Stimulated activated CD4-positive, alpha-beta T cell treated with anti-CD3 and anti-CD28 coated beads, Interleukin-15, amount 100 ng/mL, for 48 hours (primary cell): ENCODE measurements around the gene DEPP1.
A peak's percentile ranks its signal among the peaks of the same experiment; 100 is the strongest.

Experiments
- DNase-seq, 2 donors: peaks; one replicate each; pipeline ENCODE4 v3.0.0-alpha.2; 2020; ENCODE audit warnings: low read depth in 2 of 2

DEPP1 gene

DNA sequence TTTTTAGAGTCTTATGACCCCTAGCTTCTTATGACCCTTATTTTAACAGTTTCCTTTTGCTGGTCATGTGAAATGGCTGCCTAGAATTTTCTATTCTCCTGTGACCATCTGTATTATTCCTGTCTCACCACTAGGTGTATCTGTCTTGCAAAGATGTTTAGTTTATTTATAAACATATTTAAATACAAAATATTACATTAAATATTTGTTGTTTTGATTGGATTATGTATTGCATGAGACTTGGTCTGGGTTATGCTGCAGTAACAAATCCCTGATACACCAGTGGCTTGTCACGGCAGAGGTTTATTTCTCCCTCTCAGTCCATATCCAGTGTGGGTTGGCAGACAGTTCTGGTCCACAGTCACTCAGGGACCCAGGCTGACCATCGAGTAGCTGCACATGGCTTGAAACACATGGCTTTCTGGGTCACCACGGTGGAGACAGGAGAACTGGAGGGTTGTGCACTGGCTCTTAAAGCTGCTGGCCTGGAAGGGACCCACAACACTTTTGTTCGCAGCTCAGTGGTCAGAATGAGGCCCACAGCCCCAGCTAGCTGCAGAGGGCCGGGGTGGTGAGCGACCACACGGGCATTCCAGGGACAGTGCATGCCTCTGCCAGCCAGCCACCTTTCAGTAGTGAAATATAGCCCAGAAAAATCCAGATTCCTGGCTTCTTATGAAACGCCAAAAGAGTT lies 11.6 kb downstream of the DEPP1 start:
- no peak for DNase-seq

DNA sequence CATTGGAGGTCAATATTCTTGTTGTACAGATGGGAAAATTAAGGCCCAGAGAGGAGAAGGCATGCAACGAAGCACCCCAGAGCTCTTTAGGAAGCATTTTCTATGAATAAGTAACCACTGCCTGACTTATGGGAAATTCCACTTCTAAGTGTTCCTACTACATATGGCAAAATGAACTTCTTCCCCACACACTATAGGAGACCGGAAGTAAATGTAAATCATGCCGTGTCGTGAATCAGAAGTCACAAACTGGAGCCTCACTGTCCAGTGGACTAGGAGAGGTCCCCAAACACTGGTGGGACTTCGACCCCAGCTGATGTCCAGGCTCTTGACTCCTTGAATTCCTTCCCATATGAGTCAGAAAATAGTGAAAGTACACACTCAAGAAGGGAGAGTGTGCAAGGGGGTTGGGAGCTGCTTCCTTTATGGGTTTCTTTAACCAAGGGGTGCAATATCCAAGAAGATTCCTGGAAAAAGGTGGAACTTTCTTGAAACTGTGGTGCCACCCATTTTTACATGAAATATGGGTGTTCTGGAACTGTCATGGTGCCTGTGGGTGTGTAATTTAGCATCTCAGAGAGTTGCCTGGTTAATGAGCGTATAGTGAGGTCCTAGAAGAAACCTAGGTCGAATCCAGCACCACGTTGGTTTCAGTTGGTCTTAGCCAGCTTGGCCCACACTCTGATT lies 12.3 kb downstream of the DEPP1 start:
- DNase-seq: no peak

DNA sequence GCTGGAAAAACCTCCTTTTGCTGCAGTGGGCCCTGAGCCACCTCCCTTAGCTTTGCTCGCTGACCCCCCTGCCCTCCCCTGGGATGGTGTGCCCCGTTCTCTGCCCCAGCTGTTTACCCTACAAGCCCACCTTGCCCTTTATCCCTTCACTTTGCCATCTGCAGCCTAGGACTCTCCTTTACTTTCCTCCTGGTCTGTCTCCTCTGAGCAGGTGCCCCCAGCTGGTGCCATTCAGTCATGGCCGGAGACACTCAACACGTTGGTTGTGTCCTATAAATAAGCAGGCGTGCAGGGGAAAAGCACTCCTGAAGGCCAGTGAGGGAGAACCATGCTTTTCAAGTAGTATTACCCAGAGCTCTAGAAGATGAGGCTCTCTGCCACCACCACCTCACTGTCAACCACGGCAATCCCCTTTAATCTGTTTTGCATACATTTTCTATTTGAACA lies 12.9 kb downstream of the DEPP1 start:
- no peak for DNase-seq

DNA sequence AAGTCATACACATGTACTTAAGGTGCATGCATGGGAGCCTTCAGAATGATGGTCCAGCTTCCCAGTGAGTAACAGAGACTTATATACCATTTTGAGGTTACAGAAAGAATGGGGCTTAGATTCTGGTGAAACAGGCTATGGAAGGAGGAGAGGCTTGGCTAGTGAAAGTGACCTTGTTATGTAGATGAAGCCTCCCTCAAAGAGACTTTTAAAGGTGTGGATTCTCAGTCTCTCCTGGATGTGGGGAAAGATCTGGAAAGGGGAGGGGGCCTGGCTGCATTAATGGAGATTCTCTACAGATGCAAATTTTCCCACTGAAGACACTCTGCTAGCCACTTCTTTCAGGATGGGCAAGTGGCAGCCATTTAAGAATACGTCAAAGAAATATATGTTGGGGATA lies 13.5 kb downstream of the DEPP1 start:
- DNase-seq: no peak

DNA sequence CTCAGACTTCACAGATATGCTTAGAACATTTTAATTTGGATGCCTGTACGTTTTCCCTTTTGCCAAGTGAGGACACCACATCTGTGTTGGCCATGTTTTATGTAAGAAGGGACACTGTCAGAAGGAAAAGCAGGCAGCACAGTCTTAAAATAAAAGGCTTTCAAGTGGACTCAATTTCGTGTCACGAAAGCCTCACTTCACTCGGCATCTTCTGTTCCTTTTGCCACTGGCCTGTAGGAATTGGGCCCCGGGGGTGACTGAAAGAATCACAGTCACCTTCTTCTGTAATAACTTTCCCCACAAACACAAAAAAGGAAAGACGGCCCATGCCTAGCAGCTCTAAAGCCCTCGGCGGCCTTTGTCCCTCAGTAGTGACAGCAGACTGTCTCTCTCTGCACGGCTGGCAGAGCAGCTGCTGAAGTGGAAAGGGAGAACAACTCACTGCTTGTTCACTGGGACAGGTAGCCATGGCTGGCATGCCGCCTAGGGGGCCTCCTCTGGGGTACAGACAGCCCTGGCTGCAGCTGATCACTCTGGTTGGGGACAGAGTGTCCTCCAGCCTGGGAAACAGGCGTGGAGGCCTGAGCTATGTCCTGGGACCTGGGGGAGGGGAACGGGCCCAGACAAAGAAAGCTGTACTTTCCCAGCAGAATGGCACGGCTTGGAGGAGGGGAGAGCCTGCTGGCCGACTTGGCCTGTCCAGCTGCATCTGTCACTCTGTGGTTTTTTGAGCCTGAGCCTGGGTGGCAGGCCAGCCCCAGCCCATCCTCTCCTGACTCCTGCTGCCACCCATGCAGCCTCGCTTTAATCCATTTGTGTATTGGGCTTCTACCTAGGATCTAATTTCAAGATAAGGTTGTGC lies 14.6 kb downstream of the DEPP1 start:
- no peak for DNase-seq

GRCh38 chr10:44962870-44963738 lies 15.5 kb downstream of the DEPP1 start:
- no peak for DNase-seq

GRCh38 chr10:44961931-44962750 lies 16.5 kb downstream of the DEPP1 start:
- no peak for DNase-seq

- no peak for DNase-seq
Measured at GRCh38 chr10:44961230-44961571, 17.4 kb downstream of the DEPP1 start.

DNA sequence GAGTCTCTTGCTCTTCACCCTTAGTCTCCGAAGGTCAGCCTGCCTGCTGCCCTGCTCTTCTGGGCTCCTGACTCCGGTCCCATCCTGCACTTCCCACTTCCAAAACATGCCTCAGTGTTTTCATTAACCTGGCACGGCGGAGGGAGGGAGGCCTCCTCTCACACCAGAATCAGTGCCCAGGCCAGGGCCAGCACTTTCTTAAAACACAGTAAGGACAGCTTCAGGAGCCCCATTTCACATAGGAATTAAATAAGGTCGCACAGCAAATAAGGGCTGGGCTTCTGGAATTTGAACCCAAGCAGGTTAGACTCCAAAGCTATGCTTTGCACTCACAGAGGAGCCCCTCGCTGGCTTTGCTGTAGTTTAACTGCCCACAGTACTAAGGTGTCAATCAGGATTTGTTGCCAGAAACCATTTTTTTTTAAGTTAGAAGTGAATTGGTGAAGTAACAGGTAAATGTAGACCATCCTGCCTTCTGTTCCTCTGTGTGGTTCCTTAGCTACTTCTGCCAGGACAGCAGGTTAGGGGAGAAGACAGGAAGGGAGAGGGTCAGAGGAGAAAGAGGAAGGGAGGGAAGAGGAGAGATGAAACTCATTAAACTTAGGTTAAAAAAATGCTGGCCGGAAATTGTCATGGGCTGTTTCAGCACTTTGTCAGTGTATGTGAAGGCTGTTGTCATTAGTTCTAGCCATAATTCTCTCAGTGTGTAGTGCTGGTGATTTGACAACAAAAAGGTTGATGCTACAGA lies 18.0 kb downstream of the DEPP1 start:
- DNase-seq: no peak

DNA sequence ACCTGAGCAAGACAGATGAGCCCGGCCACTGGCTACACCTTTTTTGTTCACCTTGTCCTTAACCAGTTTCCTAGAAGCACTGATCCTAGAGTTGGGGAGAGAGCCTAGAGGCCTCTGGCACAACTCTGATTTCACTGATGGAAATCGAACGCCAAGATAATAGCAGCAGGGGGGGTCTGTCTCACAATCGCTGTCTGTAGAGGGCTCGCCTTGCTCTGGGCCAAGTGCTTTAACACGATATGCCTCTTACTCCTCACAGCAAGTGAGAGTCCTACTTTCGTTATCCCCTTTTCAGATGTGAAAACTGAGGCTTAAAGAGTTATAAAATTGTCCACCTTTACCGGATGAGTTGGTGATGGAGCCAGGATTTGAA lies 18.5 kb downstream of the DEPP1 start:
- DNase-seq: no peak

- DNase-seq: peak; percentile 76 to 90
Measured at GRCh38 chr10:44959247-44960087, 19.1 kb downstream of the DEPP1 start, which contains the start of gene RASSF4. TSS of gene RASSF4 (plus strand) at chr10:44959802. CDS start at chr10:44970203, 10,401 bp downstream.

- DNase-seq: no peak
Measured at GRCh38 chr10:44958898-44959246, 19.7 kb downstream of the DEPP1 start.

DNA sequence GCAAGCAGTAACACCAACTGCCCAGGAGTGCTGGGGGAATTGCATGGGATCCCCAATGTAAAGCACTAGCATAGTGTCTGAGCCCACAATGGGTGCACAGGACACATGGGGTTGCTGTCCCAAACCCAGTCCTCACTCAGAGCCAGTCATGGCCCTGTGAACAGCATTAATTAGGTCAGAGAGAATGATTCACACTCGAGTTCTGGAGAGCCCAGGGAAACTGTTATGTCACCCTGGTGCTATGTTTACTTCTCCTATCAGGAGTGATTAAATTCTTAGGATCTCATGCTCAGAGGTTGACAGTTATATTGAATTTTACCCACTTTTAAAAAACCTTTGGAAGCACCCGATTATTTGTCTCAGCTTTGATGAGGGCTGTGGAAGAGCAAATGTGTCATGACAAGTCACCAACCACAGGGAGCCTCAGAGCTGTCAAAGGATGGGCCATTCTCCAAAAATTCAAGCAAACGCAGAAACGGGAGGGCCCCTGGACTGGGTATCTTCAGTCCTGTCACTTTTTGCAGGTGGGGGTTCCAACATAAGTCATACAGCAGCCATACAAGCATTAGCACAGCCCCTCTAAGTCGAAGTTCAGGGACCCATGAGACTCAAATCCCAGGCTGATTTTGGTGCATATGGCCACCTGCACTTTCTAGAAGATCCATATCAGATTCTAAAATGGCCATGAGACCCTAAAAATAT lies 20.3 kb downstream of the DEPP1 start:
- DNase-seq: no peak

DNA sequence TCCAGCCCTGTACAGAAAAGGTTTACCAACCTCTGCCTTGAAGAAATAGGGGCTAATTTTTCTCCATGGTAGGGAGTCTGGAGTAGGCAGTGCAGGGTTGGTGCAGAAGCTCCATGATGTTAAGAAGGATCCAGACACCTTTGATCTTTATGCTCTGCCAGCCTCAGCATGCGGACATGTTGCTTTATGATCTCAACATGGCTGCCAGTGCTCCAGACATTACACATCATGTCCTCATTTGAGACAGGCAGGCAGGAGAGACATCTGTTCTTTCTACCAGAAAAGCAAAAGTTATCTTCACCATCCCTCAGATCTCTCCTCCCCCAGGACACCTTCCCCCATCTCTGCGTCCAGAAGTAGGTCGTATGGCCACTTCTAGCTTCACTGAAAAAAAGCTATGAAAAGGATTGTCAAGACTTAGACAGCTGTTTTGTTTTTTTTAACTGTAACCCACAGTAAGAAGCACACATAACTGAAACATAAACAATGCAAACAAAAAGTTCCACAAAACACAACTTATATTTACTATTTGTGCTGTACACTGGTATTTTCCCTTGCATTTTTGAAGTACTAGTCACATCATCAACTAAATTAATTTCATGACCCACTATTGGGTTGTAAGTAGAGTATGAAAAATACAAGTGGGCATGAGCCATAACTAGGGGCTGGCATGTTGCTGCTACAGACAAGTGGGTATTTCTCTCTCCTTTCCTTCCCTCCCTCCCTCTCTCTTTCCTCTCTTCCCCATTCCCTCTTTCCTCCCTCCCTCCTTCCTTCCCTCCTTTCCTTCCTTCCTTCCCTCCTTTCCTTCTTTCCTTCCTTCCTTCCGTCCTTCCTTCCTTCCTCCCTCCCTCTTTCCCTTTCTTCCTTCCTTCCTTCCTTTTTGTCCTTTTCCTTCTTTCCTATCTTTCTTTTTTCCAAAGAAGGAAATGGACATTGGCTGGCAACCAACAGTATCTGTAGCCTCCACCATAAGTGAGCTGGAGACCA lies 21.6 kb downstream of the DEPP1 start:
- no peak for DNase-seq

- no peak for DNase-seq
Measured at GRCh38 chr10:44956226-44956625, 22.4 kb downstream of the DEPP1 start.

- no peak for DNase-seq
Measured at GRCh38 chr10:44955413-44956070, 23.1 kb downstream of the DEPP1 start.

- no peak for DNase-seq
Measured at GRCh38 chr10:44954962-44955361, 23.6 kb downstream of the DEPP1 start.
